Measurements from ENCODE around the gene PLEKHG3.
A peak's percentile ranks its signal among the peaks of the same experiment; 100 is the strongest.

Gene PLEKHG3

GRCh38 chr14:64756712-64757111 is 52.5 kb downstream of the PLEKHG3 start:
- Mint-ChIP-seq H3K9me3 (no peaks in the 10 kb centered on the region), H3K4me1 (peaks cover 1% of the 10 kb centered on the region), H3K4me3 (no peak overlapping the region), H3K27ac (no peak overlapping the region), H3K27me3 (peaks cover 27% of the 10 kb centered on the region)
- DNase-seq (no peak), ATAC-seq (no peak)

GRCh38 chr14:64757601-64758000 is 53.4 kb downstream of the PLEKHG3 start:
- peak overlapping the region in 1 of 2 donors; percentile 48 for H3K27ac Mint-ChIP-seq
- H3K9me3 Mint-ChIP-seq = no peaks in the 10 kb centered on the region
- H3K4me1 Mint-ChIP-seq = peaks cover 7% of the 10 kb centered on the region
- H3K4me3 Mint-ChIP-seq = no peak overlapping the region
- ATAC-seq (no peak), DNase-seq (no peak)
- H3K27me3 Mint-ChIP-seq = peaks cover 32% of the 10 kb centered on the region

- H3K9me3 Mint-ChIP-seq = no peaks in the 10 kb centered on the region
- no peak for DNase-seq
- H3K27ac Mint-ChIP-seq = no peak overlapping the region
- H3K4me3 Mint-ChIP-seq = no peak overlapping the region
- H3K4me1 Mint-ChIP-seq = peaks cover 7% of the 10 kb centered on the region
- ATAC-seq = no peak
- peaks cover 32% of the 10 kb centered on the region for H3K27me3 Mint-ChIP-seq
These were observed 53.8 kb downstream of the PLEKHG3 start for GRCh38 chr14:64758025-64758521.

- Mint-ChIP-seq H3K27me3 (peaks cover 32% of the 10 kb centered on the region), H3K27ac (no peak overlapping the region), H3K4me3 (no peak overlapping the region), H3K9me3 (no peaks in the 10 kb centered on the region), H3K4me1 (peaks cover 7% of the 10 kb centered on the region)
- ATAC-seq (no peak), DNase-seq (no peak)
These were observed 54.7 kb downstream of the PLEKHG3 start for GRCh38 chr14:64758691-64759554.

- DNase-seq = no peak
- Mint-ChIP-seq H3K27me3 (peaks cover 32% of the 10 kb centered on the region), H3K4me3 (no peak overlapping the region), H3K27ac (no peak overlapping the region), H3K4me1 (peaks cover 9% of the 10 kb centered on the region), H3K9me3 (no peaks in the 10 kb centered on the region)
- ATAC-seq = no peak
These were observed 55.3 kb downstream of the PLEKHG3 start for GRCh38 chr14:64759555-64759938.

GRCh38 chr14:64760146-64760755 is 56.0 kb downstream of the PLEKHG3 start:
- peak; percentile 48 to 50 for DNase-seq
- Mint-ChIP-seq H3K4me3 (no peak overlapping the region), H3K9me3 (no peaks in the 10 kb centered on the region)

GRCh38 chr14:64760916-64761315 is 56.7 kb downstream of the PLEKHG3 start:
- DNase-seq (no peak), ATAC-seq (no peak)
- Mint-ChIP-seq H3K4me1 (peaks cover 12% of the 10 kb centered on the region), H3K27me3 (peaks cover 32% of the 10 kb centered on the region), H3K4me3 (no peak overlapping the region), H3K9me3 (no peaks in the 10 kb centered on the region), H3K27ac (peak overlapping the region; percentile 0 to 6)

More at GRCh38 chr14:64760146-64760755, 56.0 kb downstream of the PLEKHG3 start:
- no peak for ATAC-seq
- H3K27ac Mint-ChIP-seq = no peak overlapping the region
- peaks cover 12% of the 10 kb centered on the region for H3K4me1 Mint-ChIP-seq
- peaks cover 32% of the 10 kb centered on the region for H3K27me3 Mint-ChIP-seq

GRCh38 chr14:64761441-64762043 is 57.3 kb downstream of the PLEKHG3 start:
- Mint-ChIP-seq H3K4me1 (peaks cover 12% of the 10 kb centered on the region), H3K9me3 (no peaks in the 10 kb centered on the region), H3K27me3 (peaks cover 32% of the 10 kb centered on the region), H3K27ac (peak overlapping the region in 1 of 2 donors; percentile 28), H3K4me3 (no peak overlapping the region)
- no peak for DNase-seq
- no peak for ATAC-seq

- no peak overlapping the region for H3K4me3 Mint-ChIP-seq
These were observed 58.1 kb downstream of the PLEKHG3 start for GRCh38 chr14:64762044-64763034.

DNA sequence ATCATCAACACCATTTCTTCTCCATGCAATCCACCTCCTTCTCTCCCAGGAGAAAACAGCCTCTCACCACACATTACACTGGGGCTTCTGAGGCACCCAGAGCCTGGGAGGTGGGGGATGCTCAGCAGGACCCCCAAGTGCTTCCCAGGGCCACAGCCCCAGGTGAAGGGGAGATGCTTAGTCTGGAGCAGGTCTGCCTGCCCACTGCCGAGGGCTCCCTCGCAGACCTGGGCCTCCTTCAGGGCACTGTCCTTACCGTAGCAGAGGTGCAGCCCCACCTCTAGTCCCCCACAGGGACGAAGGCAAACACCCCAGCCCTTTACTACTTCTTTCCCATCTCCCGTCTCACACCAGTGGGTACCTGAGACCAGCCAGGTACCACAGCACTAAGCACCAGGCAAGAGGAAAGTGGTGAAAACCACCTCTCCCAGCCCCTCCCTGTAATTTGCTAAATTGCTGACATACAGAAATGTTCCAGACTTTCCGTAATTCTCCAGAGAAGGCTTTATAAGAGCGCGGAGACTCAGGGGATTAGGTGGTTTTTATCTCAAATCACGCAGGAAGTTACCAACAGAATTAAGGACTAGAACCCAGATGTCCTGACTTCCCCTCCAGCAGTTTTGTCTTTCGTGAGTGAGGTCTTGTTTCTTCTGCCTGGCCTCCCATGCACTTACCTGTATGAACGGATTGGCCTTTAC is 59.0 kb downstream of the PLEKHG3 start:
- H3K4me3 Mint-ChIP-seq = no peak overlapping the region
- H3K27me3 Mint-ChIP-seq = peaks cover 32% of the 10 kb centered on the region

More at GRCh38 chr14:64762044-64763034, 58.1 kb downstream of the PLEKHG3 start:
- no peaks in the 10 kb centered on the region for H3K9me3 Mint-ChIP-seq
- peaks cover 12% of the 10 kb centered on the region for H3K4me1 Mint-ChIP-seq
- no peak for DNase-seq
- ATAC-seq = no peak
- peaks cover 32% of the 10 kb centered on the region for H3K27me3 Mint-ChIP-seq
- peak overlapping the region in 1 of 2 donors; percentile 28 for H3K27ac Mint-ChIP-seq

DNA sequence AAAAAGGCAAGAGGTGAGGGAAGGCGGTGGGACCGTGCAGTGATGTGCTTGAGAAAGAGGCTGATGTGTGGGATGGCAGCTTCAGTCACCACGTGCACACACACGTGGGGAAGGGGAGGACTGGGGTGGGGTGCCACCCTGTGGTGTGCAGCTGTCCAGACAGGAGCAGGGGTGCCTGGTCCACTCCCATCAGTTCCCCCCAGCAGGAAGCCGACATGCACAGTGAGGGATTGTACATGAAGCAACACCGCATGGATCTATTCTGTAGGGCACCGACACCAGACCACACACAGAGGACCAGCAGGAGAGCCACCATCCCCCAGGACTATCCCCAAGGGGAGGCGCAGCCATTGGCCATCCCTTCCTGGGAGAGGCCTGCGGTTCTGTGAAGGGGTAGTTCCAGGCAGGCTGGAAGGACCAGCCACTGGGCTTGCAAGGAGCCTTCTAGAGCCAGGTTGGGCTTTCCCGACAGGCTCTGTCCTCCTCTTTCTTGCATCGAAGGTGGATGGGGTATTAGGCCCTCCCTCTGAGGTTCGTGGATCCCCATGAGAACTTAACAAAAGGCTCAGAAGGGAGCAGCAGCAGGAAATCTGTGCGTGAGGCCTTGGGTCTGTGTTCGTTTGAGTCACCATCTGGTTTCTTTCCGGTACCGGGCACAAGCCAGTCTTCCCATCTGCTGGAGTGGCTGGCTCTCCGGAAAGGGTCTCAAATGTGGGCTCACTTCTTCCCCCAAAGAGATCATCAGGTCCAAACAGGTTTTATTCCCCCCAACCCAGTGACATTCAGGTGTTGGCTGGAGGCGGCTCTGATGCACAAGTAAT is 59.8 kb downstream of the PLEKHG3 start:
- Mint-ChIP-seq H3K9me3 (no peaks in the 10 kb centered on the region), H3K27me3 (peaks cover 32% of the 10 kb centered on the region), H3K4me1 (peaks cover 12% of the 10 kb centered on the region), H3K27ac (peak overlapping the region in 1 of 2 donors; percentile 44), H3K4me3 (peak overlapping the region; percentile 36 to 49)
- no peak for ATAC-seq
- DNase-seq = no peak

More for the DNA sequence above, 59.0 kb downstream of the PLEKHG3 start:
- H3K27ac Mint-ChIP-seq = no peak overlapping the region
- ATAC-seq (no peak), DNase-seq (no peak)
- H3K4me1 Mint-ChIP-seq = peaks cover 12% of the 10 kb centered on the region
- no peaks in the 10 kb centered on the region for H3K9me3 Mint-ChIP-seq

GRCh38 chr14:64764641-64765520 is 60.7 kb downstream of the PLEKHG3 start:
- DNase-seq (peak; percentile 67 to 68), ATAC-seq (peak; percentile 77)
- Mint-ChIP-seq H3K9me3 (no peaks in the 10 kb centered on the region), H3K27me3 (peaks cover 24% of the 10 kb centered on the region), H3K4me1 (peaks cover 12% of the 10 kb centered on the region), H3K27ac (peak overlapping the region in 1 of 2 donors; percentile 10), H3K4me3 (peak overlapping the region; percentile 36 to 49)

Data from stimulated activated naive CD8-positive, alpha-beta T cell treated with anti-CD3 and anti-CD28 coated beads, Interleukin-15, amount 100 ng/mL, for 72 hours (primary cell).